ENCODE results near the gene GCFC2.

Gene GCFC2

GRCh38 chr2:75643980-75644379, 66.7 kb downstream of the GCFC2 start:
- H3K27me3 ChIP-seq (ENCODE audit: insufficient read depth, insufficient read length), result no peaks in the 10 kb centered on the region
- no peak overlapping the region for H3K4me3 ChIP-seq (ENCODE audit: insufficient read length, low read depth)
- H3K4me1 ChIP-seq (ENCODE audit: insufficient read depth, insufficient read length), result no peaks in the 10 kb centered on the region
- TF ChIP-seq ZNF274 (IDR thresholded peaks at IDR 0.05; ENCODE audit: low read depth, low read length), result no peak
- no peak for TF ChIP-seq SUZ12 (IDR thresholded peaks at IDR 0.05; ENCODE audit: extremely low read depth, insufficient read depth, insufficient read length)
- no peak for TF ChIP-seq YY1 (IDR thresholded peaks at IDR 0.05; ENCODE audit: insufficient read depth, insufficient read length)
- H3K36me3 ChIP-seq (ENCODE audit: insufficient read depth, insufficient read length, low read length), result peaks cover 4% of the 10 kb centered on the region
- no peak for DNase-seq (ENCODE audit: low read depth, low spot score)
- no peak overlapping the region for H3K9ac ChIP-seq (ENCODE audit: insufficient read length, low read depth)
- no peaks in the 10 kb centered on the region for H3K9me3 ChIP-seq (ENCODE audit: insufficient read depth, low read length)

- no peak for DNase-seq (ENCODE audit: low read depth, low spot score)
- no peaks in the 10 kb centered on the region for H3K9me3 ChIP-seq (ENCODE audit: insufficient read depth, low read length)
- no peaks in the 10 kb centered on the region for H3K27me3 ChIP-seq (ENCODE audit: insufficient read depth, insufficient read length)
- TF ChIP-seq ZNF274 (IDR thresholded peaks at IDR 0.05; ENCODE audit: low read depth, low read length) (no peak), SUZ12 (IDR thresholded peaks at IDR 0.05; ENCODE audit: extremely low read depth, insufficient read depth, insufficient read length) (no peak), YY1 (IDR thresholded peaks at IDR 0.05; ENCODE audit: insufficient read depth, insufficient read length) (no peak)
- H3K9ac ChIP-seq (ENCODE audit: insufficient read length, low read depth), result no peak overlapping the region
- H3K4me3 ChIP-seq (ENCODE audit: insufficient read length, low read depth), result no peak overlapping the region
- no peaks in the 10 kb centered on the region for H3K4me1 ChIP-seq (ENCODE audit: insufficient read depth, insufficient read length)
- H3K36me3 ChIP-seq (ENCODE audit: insufficient read depth, insufficient read length, low read length), result no peaks in the 10 kb centered on the region
Measured at GRCh38 chr2:75641587-75641986, 69.1 kb downstream of the GCFC2 start.

GRCh38 chr2:75640621-75641121, 70.0 kb downstream of the GCFC2 start:
- H3K27me3 ChIP-seq (ENCODE audit: insufficient read depth, insufficient read length), result no peaks in the 10 kb centered on the region
- no peaks in the 10 kb centered on the region for H3K9me3 ChIP-seq (ENCODE audit: insufficient read depth, low read length)
- no peak overlapping the region for H3K9ac ChIP-seq (ENCODE audit: insufficient read length, low read depth)
- no peaks in the 10 kb centered on the region for H3K36me3 ChIP-seq (ENCODE audit: insufficient read depth, insufficient read length, low read length)
- DNase-seq (ENCODE audit: low read depth, low spot score), result peak; percentile 22
- no peak overlapping the region for H3K4me3 ChIP-seq (ENCODE audit: insufficient read length, low read depth)
- no peaks in the 10 kb centered on the region for H3K4me1 ChIP-seq (ENCODE audit: insufficient read depth, insufficient read length)
- TF ChIP-seq ZNF274 (IDR thresholded peaks at IDR 0.05; ENCODE audit: low read depth, low read length) (no peak), SUZ12 (IDR thresholded peaks at IDR 0.05; ENCODE audit: extremely low read depth, insufficient read depth, insufficient read length) (no peak), YY1 (IDR thresholded peaks at IDR 0.05; ENCODE audit: insufficient read depth, insufficient read length) (no peak)

- no peak for TF ChIP-seq ZNF274 (IDR thresholded peaks at IDR 0.05; ENCODE audit: low read depth, low read length)
- no peak for DNase-seq (ENCODE audit: low read depth, low spot score)
Measured at GRCh38 chr2:75637568-75637967, 73.1 kb downstream of the GCFC2 start.

DNA sequence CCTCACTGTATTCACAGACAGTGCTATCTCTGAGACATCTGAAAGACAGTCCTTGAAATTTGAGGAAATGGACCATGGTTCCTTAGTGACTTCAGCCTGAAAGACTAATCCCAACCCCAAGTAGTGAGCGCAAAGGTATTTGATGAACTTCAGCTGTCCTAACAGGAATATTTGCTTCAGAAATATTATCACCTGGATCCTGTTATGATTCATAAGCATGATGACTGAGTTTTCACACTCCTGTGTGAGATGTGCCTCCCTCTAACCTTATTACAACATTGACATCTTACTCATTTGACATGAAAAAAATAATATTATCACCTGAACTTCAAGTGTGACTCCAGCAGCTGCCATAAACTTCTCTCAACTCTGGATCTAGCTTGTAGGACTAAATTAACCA, 75.8 kb downstream of the GCFC2 start:
- Histone ChIP-seq H3K27me3 (ENCODE audit: insufficient read depth, insufficient read length) (no peaks in the 10 kb centered on the region), H3K9me3 (ENCODE audit: insufficient read depth, low read length) (peaks cover 5% of the 10 kb centered on the region; the same call in 1 of the 2 replicates), H3K4me1 (ENCODE audit: insufficient read depth, insufficient read length) (no peaks in the 10 kb centered on the region), H3K36me3 (ENCODE audit: insufficient read depth, insufficient read length, low read length) (no peaks in the 10 kb centered on the region), H3K9ac (ENCODE audit: insufficient read length, low read depth) (no peak overlapping the region), H3K4me3 (ENCODE audit: insufficient read length, low read depth) (no peak overlapping the region)
- no peak for TF ChIP-seq SUZ12 (IDR thresholded peaks at IDR 0.05; ENCODE audit: extremely low read depth, insufficient read depth, insufficient read length)
- no peak for TF ChIP-seq YY1 (IDR thresholded peaks at IDR 0.05; ENCODE audit: insufficient read depth, insufficient read length)
- no peak for TF ChIP-seq ZNF274 (IDR thresholded peaks at IDR 0.05; ENCODE audit: low read depth, low read length)
- DNase-seq (ENCODE audit: low read depth, low spot score), result no peak

More at GRCh38 chr2:75637568-75637967, 73.1 kb downstream of the GCFC2 start:
- no peaks in the 10 kb centered on the region for H3K36me3 ChIP-seq (ENCODE audit: insufficient read depth, insufficient read length, low read length)
- no peak overlapping the region for H3K9ac ChIP-seq (ENCODE audit: insufficient read length, low read depth)
- H3K27me3 ChIP-seq (ENCODE audit: insufficient read depth, insufficient read length), result no peaks in the 10 kb centered on the region
- H3K4me1 ChIP-seq (ENCODE audit: insufficient read depth, insufficient read length), result no peaks in the 10 kb centered on the region
- no peak overlapping the region for H3K4me3 ChIP-seq (ENCODE audit: insufficient read length, low read depth)
- peaks cover 5% of the 10 kb centered on the region; the same call in 1 of the 2 replicates for H3K9me3 ChIP-seq (ENCODE audit: insufficient read depth, low read length)

- TF ChIP-seq ZNF274 (IDR thresholded peaks at IDR 0.05; ENCODE audit: low read depth, low read length) (no peak), YY1 (IDR thresholded peaks at IDR 0.05; ENCODE audit: insufficient read depth, insufficient read length) (no peak), SUZ12 (IDR thresholded peaks at IDR 0.05; ENCODE audit: extremely low read depth, insufficient read depth, insufficient read length) (no peak)
- Histone ChIP-seq H3K27me3 (ENCODE audit: insufficient read depth, insufficient read length) (no peaks in the 10 kb centered on the region), H3K4me1 (ENCODE audit: insufficient read depth, insufficient read length) (no peaks in the 10 kb centered on the region), H3K9me3 (ENCODE audit: insufficient read depth, low read length) (peaks cover 5% of the 10 kb centered on the region; the same call in 1 of the 2 replicates), H3K36me3 (ENCODE audit: insufficient read depth, insufficient read length, low read length) (no peaks in the 10 kb centered on the region), H3K4me3 (ENCODE audit: insufficient read length, low read depth) (no peak overlapping the region), H3K9ac (ENCODE audit: insufficient read length, low read depth) (no peak overlapping the region)
- no peak for DNase-seq (ENCODE audit: low read depth, low spot score)
Measured at GRCh38 chr2:75633620-75634019, 77.1 kb downstream of the GCFC2 start.

GRCh38 chr2:75632813-75633212, 77.9 kb downstream of the GCFC2 start:
- H3K36me3 ChIP-seq (ENCODE audit: insufficient read depth, insufficient read length, low read length), result no peaks in the 10 kb centered on the region
- no peak overlapping the region for H3K4me3 ChIP-seq (ENCODE audit: insufficient read length, low read depth)
- H3K4me1 ChIP-seq (ENCODE audit: insufficient read depth, insufficient read length), result no peaks in the 10 kb centered on the region
- no peaks in the 10 kb centered on the region for H3K27me3 ChIP-seq (ENCODE audit: insufficient read depth, insufficient read length)
- no peak overlapping the region for H3K9ac ChIP-seq (ENCODE audit: insufficient read length, low read depth)
- TF ChIP-seq SUZ12 (IDR thresholded peaks at IDR 0.05; ENCODE audit: extremely low read depth, insufficient read depth, insufficient read length), result no peak
- TF ChIP-seq ZNF274 (IDR thresholded peaks at IDR 0.05; ENCODE audit: low read depth, low read length), result no peak
- no peak for TF ChIP-seq YY1 (IDR thresholded peaks at IDR 0.05; ENCODE audit: insufficient read depth, insufficient read length)
- no peak for DNase-seq (ENCODE audit: low read depth, low spot score)
- H3K9me3 ChIP-seq (ENCODE audit: insufficient read depth, low read length), result peaks cover 5% of the 10 kb centered on the region; the same call in 1 of the 2 replicates
